HL-60/S4 treated with retinoic acid at 250 ng/mL for 4 days and 3 days (cell line): ENCODE measurements around the gene KDM4B.
"Not testable (repeated sequence)": the region's sequence is repeated elsewhere in the genome, so short reads cannot be mapped to it uniquely, and the experiment has no call there.

Experiments
- in situ Hi-C: fragments of 300-500 bp; cut with MboI; formaldehyde crosslinking; loops from 2 replicates; pipeline ENCODE4 v1.7.0; 2022; ENCODE audit warnings: low sequenced_read_pairs

Gene KDM4B

DNA sequence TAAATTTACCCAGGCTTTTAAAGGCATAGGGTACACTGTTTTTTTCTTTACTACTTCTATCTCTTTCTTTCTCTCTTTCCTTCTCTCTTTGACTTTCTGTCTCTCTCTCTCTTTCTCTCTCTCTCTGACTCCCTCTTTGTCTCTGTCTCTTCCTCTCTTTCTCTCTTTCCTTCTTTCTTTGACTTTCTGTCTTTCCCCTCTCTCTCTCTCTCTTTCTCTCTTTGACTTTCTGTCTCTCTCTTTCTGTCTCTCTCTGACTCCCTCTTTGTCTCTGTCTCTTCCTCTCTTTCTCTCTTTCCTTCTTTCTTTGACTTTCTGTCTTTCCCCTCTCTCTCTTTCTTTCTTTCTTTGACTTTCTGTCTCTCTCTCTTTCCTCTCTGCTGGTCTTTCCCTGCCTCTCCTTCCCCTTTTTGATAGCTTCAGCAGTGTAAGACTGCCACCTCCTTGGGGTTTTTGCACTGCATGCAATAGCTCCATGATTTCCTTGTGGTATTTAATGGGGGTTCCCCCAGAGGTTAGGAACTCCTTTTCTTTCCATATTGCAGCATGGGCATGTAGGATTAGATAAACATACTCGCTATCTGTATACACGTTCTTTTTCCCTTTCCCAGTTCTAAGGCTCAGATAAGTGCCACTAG lies 191.4 kb downstream of the KDM4B start:
- in situ Hi-C loops: not testable (repeated sequence)

GRCh38 chr19:5164845-5165696 lies 196.2 kb downstream of the KDM4B start:
- in situ Hi-C loops: not testable (repeated sequence)

DNA sequence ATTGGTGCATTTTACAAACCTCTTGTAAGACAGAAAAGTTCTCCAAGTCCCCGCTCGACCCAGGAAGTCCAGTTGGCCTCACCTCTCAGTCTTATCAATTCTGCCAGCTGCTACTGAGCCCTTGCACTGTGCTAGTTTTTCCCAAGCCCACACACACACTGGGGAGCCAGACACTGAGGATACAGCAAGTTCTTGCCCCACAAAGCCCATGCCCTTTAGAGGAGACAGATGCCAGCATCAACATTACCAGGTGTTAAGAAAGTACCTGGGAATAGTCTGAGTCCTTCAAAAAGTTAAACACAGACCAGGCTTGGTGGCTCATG lies 196.7 kb downstream of the KDM4B start:
- in situ Hi-C loops: no loop called here

- in situ Hi-C loops: no loop called here
Measured at GRCh38 chr19:5166262-5166661, 197.3 kb downstream of the KDM4B start.

- in situ Hi-C loops: no loop called here
Measured at GRCh38 chr19:5170329-5170745, 201.4 kb downstream of the KDM4B start.

- in situ Hi-C loops: no loop called here
Measured at GRCh38 chr19:5171711-5172110, 202.8 kb downstream of the KDM4B start.

GRCh38 chr19:5172859-5173630 lies 204.1 kb downstream of the KDM4B start:
- in situ Hi-C loops: no loop called here

DNA sequence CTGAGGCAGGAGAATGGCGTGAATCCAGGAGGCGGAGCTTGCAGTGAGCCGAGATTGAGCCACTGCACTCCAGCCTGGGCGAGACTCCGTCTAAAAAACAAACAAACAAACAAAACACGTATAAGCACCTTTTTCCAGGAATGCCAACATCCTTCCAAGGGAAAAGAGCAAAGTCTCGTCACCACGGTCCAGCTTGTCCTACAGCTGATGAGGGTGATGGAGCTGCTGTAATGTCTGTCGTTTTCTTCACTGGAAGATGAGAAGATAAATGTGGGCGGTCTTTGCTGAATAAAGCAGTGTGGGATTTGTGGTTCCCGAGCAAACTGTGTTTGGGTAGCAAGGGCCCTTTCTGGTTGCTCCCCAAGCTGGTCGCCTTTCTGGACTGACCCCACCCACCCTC lies 205.1 kb downstream of the KDM4B start:
- in situ Hi-C loops: no loop called here

DNA sequence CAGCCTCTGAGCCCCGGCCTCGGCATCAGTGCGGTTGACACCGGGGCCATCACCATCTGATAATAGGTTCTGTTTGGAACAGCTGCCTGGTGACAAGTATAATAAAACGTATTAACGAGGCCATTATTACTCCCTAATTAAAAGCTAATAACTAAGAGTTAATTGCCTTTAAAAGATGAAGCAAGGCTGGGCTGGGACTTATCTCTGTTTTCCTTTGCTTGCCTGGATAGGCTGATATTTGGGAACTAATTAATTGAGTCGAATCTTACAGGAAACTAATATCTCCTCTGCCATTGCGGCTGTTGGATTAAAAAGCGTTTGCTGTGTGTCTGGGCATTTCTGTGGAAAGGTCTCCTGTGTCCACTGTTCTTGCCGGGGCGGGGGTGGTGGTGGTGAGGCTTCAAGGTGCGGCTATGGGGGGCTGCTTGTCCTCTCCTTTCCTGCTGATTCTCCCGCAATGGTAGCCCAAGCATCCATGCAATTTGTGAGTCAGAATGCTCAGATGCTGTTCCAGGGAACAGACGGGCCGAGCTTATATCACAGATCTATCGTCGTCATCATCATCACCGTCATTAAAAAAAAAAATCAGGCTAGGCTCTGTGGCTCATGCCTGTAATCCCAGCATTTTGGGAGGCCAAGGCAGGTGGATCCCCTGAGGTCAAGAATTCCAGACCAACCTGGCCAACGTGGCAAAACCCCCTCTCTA lies 209.0 kb downstream of the KDM4B start:
- in situ Hi-C loops: no loop called here

GRCh38 chr19:5178841-5179240 lies 209.9 kb downstream of the KDM4B start:
- in situ Hi-C loops: no loop called here

DNA sequence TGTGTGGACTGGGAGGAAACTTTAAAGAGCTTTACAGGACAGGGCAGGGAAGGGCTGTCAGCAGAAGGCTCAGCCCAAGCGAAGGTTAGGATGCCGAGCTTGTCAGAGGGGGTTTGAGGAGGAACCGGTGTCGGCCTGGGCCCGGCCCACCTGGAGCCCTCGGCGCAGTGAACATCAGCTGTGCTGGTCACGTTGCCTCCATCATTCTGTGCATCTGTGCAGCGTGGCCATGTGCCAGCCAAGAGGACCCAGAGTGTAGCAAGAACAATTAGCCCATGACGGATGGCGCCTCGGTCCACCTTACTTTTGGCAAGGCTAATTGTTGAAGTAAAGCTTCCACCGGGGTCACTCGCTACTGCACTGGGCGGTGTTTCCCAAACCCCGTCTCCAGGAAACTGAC lies 210.3 kb downstream of the KDM4B start:
- in situ Hi-C loops: no loop called here

DNA sequence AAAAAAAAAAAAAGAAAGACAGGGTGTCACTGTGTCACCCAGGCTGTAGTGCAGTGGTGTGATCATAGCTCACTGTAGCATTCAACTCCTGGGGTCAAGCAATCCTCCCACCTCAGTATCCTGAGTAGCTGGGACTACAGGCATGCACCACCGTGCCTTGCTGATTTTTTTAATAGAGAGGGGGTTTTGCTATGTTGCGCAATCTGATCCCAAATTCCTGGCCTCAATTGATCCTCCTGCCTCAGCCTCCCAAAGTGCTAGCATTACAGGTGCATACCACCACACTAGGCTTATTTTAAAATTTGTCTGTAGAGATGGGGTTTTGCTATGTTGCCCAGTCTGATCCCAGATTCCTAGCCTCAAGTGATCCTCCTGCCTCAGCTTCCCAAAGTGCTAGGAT lies 212.4 kb downstream of the KDM4B start:
- in situ Hi-C loops: no loop called here

GRCh38 chr19:5182751-5183150 lies 213.8 kb downstream of the KDM4B start:
- in situ Hi-C loops: no loop called here

DNA sequence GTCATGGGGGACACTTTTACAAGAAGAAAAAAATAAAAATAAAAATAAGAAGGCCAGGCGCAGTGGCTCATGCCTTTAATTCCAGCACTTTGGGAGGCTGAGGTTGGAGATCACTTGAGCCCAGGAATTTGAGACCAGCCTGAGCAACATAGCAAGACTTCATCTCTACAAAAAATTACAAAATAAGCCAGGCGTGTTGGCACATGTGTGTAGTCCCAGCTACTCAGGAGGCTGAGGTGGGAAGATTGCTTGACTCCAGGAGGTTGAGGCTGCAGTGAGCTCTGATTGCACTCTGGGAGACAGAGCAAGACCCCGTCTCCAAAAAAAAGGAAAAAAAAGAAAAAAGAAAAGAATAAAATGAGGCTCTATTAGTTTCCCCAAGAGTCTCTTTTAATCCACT lies 214.7 kb downstream of the KDM4B start:
- in situ Hi-C loops: no loop called here

DNA sequence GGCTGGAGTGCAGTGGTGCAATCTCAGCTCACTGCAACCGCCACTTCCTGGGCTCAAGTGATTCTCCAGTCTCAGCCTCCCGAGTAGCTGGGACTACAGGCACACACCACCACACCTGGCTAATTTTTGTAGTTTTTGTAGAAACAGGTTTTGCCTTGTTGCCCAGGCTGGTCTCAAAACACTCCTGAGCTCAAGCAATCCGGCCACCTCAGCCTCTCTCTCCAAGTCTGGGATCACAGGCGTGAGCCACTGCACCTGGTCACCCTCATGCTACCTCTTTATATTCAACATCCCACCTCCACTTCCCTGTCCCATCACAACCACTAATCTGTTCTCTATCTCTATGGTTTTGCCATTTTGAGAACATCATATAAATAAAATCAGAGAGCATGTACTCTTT lies 216.0 kb downstream of the KDM4B start:
- in situ Hi-C loops: no loop called here

DNA sequence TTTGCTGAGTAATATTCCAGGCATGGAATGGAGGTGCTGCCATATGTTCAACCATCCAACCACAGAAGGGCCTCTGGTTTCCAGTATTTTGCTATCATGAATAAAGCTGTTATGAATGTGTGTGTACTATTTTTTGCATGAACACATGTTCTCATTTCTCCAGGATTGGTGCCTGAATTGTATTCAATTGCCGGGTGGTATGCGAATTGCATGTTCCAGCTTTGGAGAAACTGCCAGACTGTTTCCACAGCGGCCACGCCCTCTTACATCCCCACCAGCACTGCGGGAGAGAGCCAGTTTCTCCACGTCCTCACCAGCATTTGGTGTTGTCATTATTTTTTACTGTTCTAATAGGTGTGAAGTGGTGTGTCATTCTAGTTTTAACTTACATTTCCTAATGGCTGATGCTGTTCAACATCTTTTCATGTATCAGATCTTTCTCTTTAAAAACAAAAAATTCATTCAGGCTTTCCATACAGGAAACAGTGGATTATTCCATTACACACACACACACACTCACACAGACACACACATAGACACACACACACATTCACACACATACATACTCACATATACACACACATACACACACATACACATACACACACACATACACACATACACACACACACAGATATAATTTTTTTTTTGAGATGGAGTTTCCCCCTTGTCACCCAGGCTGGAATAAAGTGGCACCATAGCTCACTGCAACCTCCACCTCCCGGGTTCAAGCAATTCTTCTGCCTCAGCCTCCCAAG lies 217.6 kb downstream of the KDM4B start:
- in situ Hi-C loops: no loop called here

GRCh38 chr19:5188548-5189317 lies 219.8 kb downstream of the KDM4B start:
- in situ Hi-C loops: no loop called here

- in situ Hi-C loops: no loop called here
Measured at GRCh38 chr19:5189318-5189607, 220.3 kb downstream of the KDM4B start.

- in situ Hi-C loops: no loop called here
Measured at GRCh38 chr19:5191091-5191490, 222.2 kb downstream of the KDM4B start.

GRCh38 chr19:5192568-5192967 lies 223.7 kb downstream of the KDM4B start:
- in situ Hi-C loops: no loop called here
